OCI-LY1 (cell line): Measurements from ENCODE around the gene BLOC1S6.

ENCODE experiments used
- H2AFZ ChIP-seq: fragments of 200-600 bp; sonication (generic), shearing (Covaris generic); 2 replicates; pipeline ENCODE4 v1.6.0; 2014; ENCODE audit warnings: antibody characterized with exemption, mild to moderate bottlenecking, low read length
- H3F3A ChIP-seq: fragments of 200-600 bp; sonication (generic), shearing (Covaris generic); 2 replicates; pipeline ENCODE4 v1.6.0; 2014; ENCODE audit warnings: mild to moderate bottlenecking, antibody characterized with exemption, low read length, moderate library complexity; ENCODE audit not compliant: insufficient read depth
- H3K27ac ChIP-seq: fragments of 200-600 bp; sonication (generic); 2 replicates; pipeline ENCODE4 v1.5.1; 2014; ENCODE audit warnings: low read length, mixed run types, mild to moderate bottlenecking, low read depth; ENCODE audit not compliant: poor library complexity, severe bottlenecking
- H3K27me3 ChIP-seq: fragments of 200-600 bp; sonication (generic); 2 replicates; pipeline ENCODE4 v1.6.0; 2014; ENCODE audit warnings: antibody characterized with exemption, mild to moderate bottlenecking, low read length, moderate library complexity; ENCODE audit not compliant: insufficient read depth
- H3K36me3 ChIP-seq: fragments of 200-600 bp; sonication (generic); 2 replicates; pipeline ENCODE4 v1.6.1; 2014; ENCODE audit warnings: mild to moderate bottlenecking, antibody characterized with exemption, low read length, moderate library complexity, mixed read lengths; ENCODE audit not compliant: insufficient read depth
- H3K4me1 ChIP-seq: fragments of 200-600 bp; sonication (generic); 2 replicates; pipeline ENCODE4 v1.5.1; 2014; ENCODE audit warnings: mild to moderate bottlenecking, low read length, moderate library complexity; ENCODE audit not compliant: insufficient read depth, severe bottlenecking
- H3K4me2 ChIP-seq: fragments of 200-600 bp; sonication (generic), shearing (Covaris generic); 2 replicates; pipeline ENCODE4 v1.6.1; 2014; ENCODE audit warnings: low read length
- H3K4me3 ChIP-seq: fragments of 200-600 bp; sonication (generic); 2 replicates; pipeline ENCODE4 v1.5.1; 2014; ENCODE audit warnings: low read length, low read depth, mild to moderate bottlenecking, mixed read lengths; ENCODE audit not compliant: poor library complexity, severe bottlenecking
- H3K79me2 ChIP-seq: fragments of 200-600 bp; shearing (Covaris generic); 2 replicates; pipeline ENCODE4 v1.6.1; 2016; ENCODE audit warnings: mixed run types, low read length, mixed read lengths; ENCODE audit not compliant: insufficient read depth
- H3K9ac ChIP-seq: fragments of 200-600 bp; sonication (generic), shearing (Covaris generic); 2 replicates; pipeline ENCODE4 v1.6.1; 2014; ENCODE audit warnings: mild to moderate bottlenecking, low read length, mixed read lengths
- H3K9me2 ChIP-seq: fragments of 200-600 bp; sonication (generic), shearing (Covaris generic); 2 replicates; pipeline ENCODE4 v1.6.1; 2014; ENCODE audit warnings: low read depth, mild to moderate bottlenecking, low read length, mixed read lengths
- H3K9me3 ChIP-seq: fragments of 200-600 bp; shearing (Covaris generic); 2 replicates; pipeline ENCODE4 v1.6.1; 2014; ENCODE audit warnings: low read length, mixed read lengths
- H4K20me1 ChIP-seq: fragments of 200-600 bp; sonication (generic), shearing (Covaris generic); 2 replicates; pipeline ENCODE4 v1.6.0; 2016; ENCODE audit warnings: mild to moderate bottlenecking, low read length; ENCODE audit not compliant: insufficient read depth
- CTCF ChIP-seq: fragments of 200-600 bp; sonication (generic), shearing (Covaris generic); IDR thresholded peaks from 2 replicates; pipeline ENCODE4 v1.5.1; 2017; ENCODE audit warnings: mild to moderate bottlenecking, antibody characterized with exemption, low read length, moderate library complexity, mixed read lengths
- EZH2 ChIP-seq: fragments of 200-600 bp; sonication (generic), shearing (Covaris generic); IDR thresholded peaks from 2 replicates; pipeline ENCODE4 v1.8.0; 2017; ENCODE audit warnings: borderline replicate concordance, mixed run types, mild to moderate bottlenecking, antibody characterized with exemption, low read length, moderate library complexity, mixed read lengths

Gene BLOC1S6

GRCh38 chr15:45637141-45637540, 50.0 kb downstream of the BLOC1S6 start:
- Histone ChIP-seq H2AFZ (no peak overlapping the region), H3K79me2 (no peaks in the 10 kb centered on the region), H3K27me3 (no peaks in the 10 kb centered on the region), H4K20me1 (no peaks in the 10 kb centered on the region), H3K27ac (no peak overlapping the region), H3K4me2 (no peak overlapping the region), H3K4me1 (peaks cover 10% of the 10 kb centered on the region), H3K4me3 (no peak overlapping the region), H3K36me3 (no peaks in the 10 kb centered on the region), H3K9me2 (no peaks in the 10 kb centered on the region), H3K9me3 (no peaks in the 10 kb centered on the region), H3F3A (no peaks in the 10 kb centered on the region), H3K9ac (no peak overlapping the region)
- no peak for TF ChIP-seq CTCF
- no peak for TF ChIP-seq EZH2

- Histone ChIP-seq H2AFZ (no peak overlapping the region), H3K4me2 (no peak overlapping the region), H4K20me1 (no peaks in the 10 kb centered on the region), H3K4me3 (no peak overlapping the region), H3K9me3 (no peaks in the 10 kb centered on the region), H3K9ac (no peak overlapping the region), H3K4me1 (peaks cover 10% of the 10 kb centered on the region), H3K36me3 (no peaks in the 10 kb centered on the region), H3K27me3 (no peaks in the 10 kb centered on the region), H3K27ac (no peak overlapping the region), H3K9me2 (no peaks in the 10 kb centered on the region), H3F3A (no peaks in the 10 kb centered on the region), H3K79me2 (no peaks in the 10 kb centered on the region)
- TF ChIP-seq EZH2, result no peak
- TF ChIP-seq CTCF, result no peak
Observed at GRCh38 chr15:45637552-45638033, 50.4 kb downstream of the BLOC1S6 start.

- Histone ChIP-seq H2AFZ (no peak overlapping the region), H3K9me3 (no peaks in the 10 kb centered on the region), H3K4me2 (no peak overlapping the region), H3K4me1 (peaks cover under 1% of the 10 kb centered on the region), H3K4me3 (no peak overlapping the region), H3K9me2 (no peaks in the 10 kb centered on the region), H3K27me3 (no peaks in the 10 kb centered on the region), H3K36me3 (no peaks in the 10 kb centered on the region), H3K9ac (no peak overlapping the region), H3K27ac (no peak overlapping the region), H3F3A (no peaks in the 10 kb centered on the region), H3K79me2 (no peaks in the 10 kb centered on the region), H4K20me1 (no peaks in the 10 kb centered on the region)
- TF ChIP-seq EZH2 (no peak), CTCF (no peak)
Observed at GRCh38 chr15:45640616-45641015, 53.4 kb downstream of the BLOC1S6 start.
